Left lung (tissue), 10 donors: ENCODE results near the gene HEY2. TPM values are rescaled to one million over a fixed set of nuclear protein-coding genes. Genes with fewer than 3 reads are reported as not detected.
A peak's percentile ranks its signal among the peaks of the same experiment; 100 is the strongest.

Experiments
- ATAC-seq: fragments of 200-7000 bp; cut with Tn5 transposase; one replicate; pipeline ENCODE4 v1.9.1; 2020; ENCODE audit warnings: moderate library complexity
- DNase-seq, 4 donors: peaks; one replicate each; pipeline ENCODE4 v3.0.0-alpha.2; 2013 to 2020
- H3K27ac ChIP-seq, 2 donors: fragments of 200-600 bp; sonication (generic) in 1 of 2; one replicate each; pipeline versions ENCODE4 v1.5.0 to v1.8.0; 2020 to 2021
- H3K27me3 ChIP-seq, 2 donors: fragments of 200-600 bp; sonication (generic) in 1 of 2; one replicate each; pipeline versions ENCODE4 v1.5.0 to v1.8.0; 2020 to 2021
- H3K36me3 ChIP-seq, 2 donors: fragments of 200-600 bp; sonication (generic) in 1 of 2; one replicate each; pipeline versions ENCODE4 v1.5.0 to v1.8.0; 2020 to 2021
- H3K4me1 ChIP-seq, 2 donors: fragments of 200-600 bp; one replicate each; pipeline ENCODE4 v1.8.0; 2021
- H3K4me3 ChIP-seq, 2 donors: fragments of 200-600 bp; sonication (generic) in 1 of 2; one replicate each; pipeline versions ENCODE4 v1.5.0 to v1.8.0; 2020 to 2021; ENCODE audit warnings: mild to moderate bottlenecking in 1 of 2
- H3K9me3 ChIP-seq, 2 donors: fragments of 200-600 bp; sonication (generic) in 1 of 2; one replicate each; pipeline versions ENCODE4 v1.5.0 to v1.8.0; 2020 to 2021
- CTCF ChIP-seq, 2 donors: fragments of 200-600 bp; sonication (generic) in 1 of 2; IDR thresholded peaks; one replicate each; pipeline versions ENCODE4 v1.5.0 to v1.8.0; 2021; ENCODE audit warnings: antibody characterized with exemption in 2 of 2
- intact Hi-C, 2 donors: fragments of 100-400 bp; cut with DNase I; formaldehyde crosslinking; loops; one replicate each; pipeline versions ENCODE4 v1.11.2 to v1.14.2; 2022
- polyA plus RNA-seq, 6 donors: library from polyadenylated mRNA; unstranded; fragments of 120-200 nt; gene quantifications; one replicate each; pipeline ENCODE4 v1.2.1, GENCODE V29; 2013; ENCODE audit not compliant: insufficient read length in 6 of 6
- total RNA-seq, 2 donors: library from RNA; stranded (reverse); fragmentation: NEBNext Ultra II Directional; extraction: Animal tissue kit (Norgen Biotek cat#: 25700); gene quantifications; one replicate each; pipeline ENCODE4 v1.2.1, GENCODE V29; 2021
- donor health status: DM: no; HTN: yes; CAD: no.
- donor health status: DM: no; HTN: no; CAD: no.

HEY2 gene
- total and polyA plus RNA-seq, 8 donors = 1.1 to 3.6 (median 1.5) TPM

GRCh38 chr6:125747589-125748405, 1.6 kb upstream of the HEY2 start:
- ATAC-seq (peak; percentile 21), DNase-seq (peak in 2 of 4 donors; percentile 35 to 88)
- no peaks in the 10 kb centered on the region for H3K9me3 ChIP-seq
- peak overlapping the region; percentile 65 to 72 for H3K4me3 ChIP-seq
- peaks cover 8 to 48% of the 10 kb centered on the region in 2 donors for H3K4me1 ChIP-seq
- H3K27me3 ChIP-seq = peaks cover 61 to 100% of the 10 kb centered on the region in 2 donors
- intact Hi-C loops = no loop called here
- peak overlapping the region; percentile 42 to 77 for H3K27ac ChIP-seq
- H3K36me3 ChIP-seq = no peaks in the 10 kb centered on the region
- TF ChIP-seq CTCF (IDR thresholded peaks at IDR 0.05) = no peak

GRCh38 chr6:125748406-125749172, 843 bp upstream of the HEY2 start:
- intact Hi-C loops = no loop called here
- peak overlapping the region; percentile 42 to 77 for H3K27ac ChIP-seq
- peak in 1 of 4 donors; percentile 26 for DNase-seq

GRCh38 chr6:125749865-125750691, 646 bp downstream of the HEY2 start:
- no peak for ATAC-seq

More at GRCh38 chr6:125748406-125749172, 843 bp upstream of the HEY2 start:
- peak; percentile 3 for ATAC-seq
- Histone ChIP-seq H3K9me3 (no peaks in the 10 kb centered on the region), H3K4me3 (peak overlapping the region; percentile 65 to 72), H3K27me3 (peaks cover 57 to 100% of the 10 kb centered on the region in 2 donors), H3K4me1 (peaks cover 8 to 51% of the 10 kb centered on the region in 2 donors), H3K36me3 (no peaks in the 10 kb centered on the region)
- no peak for TF ChIP-seq CTCF (IDR thresholded peaks at IDR 0.05)

GRCh38 chr6:125750692-125751333, 1.4 kb downstream of the HEY2 start:
- ATAC-seq = no peak

More at GRCh38 chr6:125749865-125750691, 646 bp downstream of the HEY2 start:
- Histone ChIP-seq H3K4me1 (peaks cover 8 to 51% of the 10 kb centered on the region in 2 donors), H3K36me3 (no peaks in the 10 kb centered on the region), H3K9me3 (no peaks in the 10 kb centered on the region), H3K27ac (peak overlapping the region; percentile 58), H3K4me3 (peak overlapping the region; percentile 65 to 72), H3K27me3 (peaks cover 58 to 100% of the 10 kb centered on the region in 2 donors)
- peak in 1 of 4 donors; percentile 60 for DNase-seq
- intact Hi-C loops = loop anchor here in 1 of 2 donors (5.0 kb wide), 1 partner anchor 438 kb away; no protein-coding TSS in a partner anchor
- no peak for TF ChIP-seq CTCF (IDR thresholded peaks at IDR 0.05)

More at GRCh38 chr6:125750692-125751333, 1.4 kb downstream of the HEY2 start:
- Histone ChIP-seq H3K27ac (no peak overlapping the region), H3K4me1 (peaks cover 8 to 51% of the 10 kb centered on the region in 2 donors), H3K36me3 (no peaks in the 10 kb centered on the region), H3K4me3 (peak overlapping the region in 1 of 2 donors; percentile 72), H3K27me3 (peaks cover 60 to 100% of the 10 kb centered on the region in 2 donors), H3K9me3 (no peaks in the 10 kb centered on the region)
- TF ChIP-seq CTCF (IDR thresholded peaks at IDR 0.05) = no peak
- intact Hi-C loops = loop anchor here in 1 of 2 donors (5.0 kb wide), 1 partner anchor 439 kb away; no protein-coding TSS in a partner anchor
- DNase-seq = no peak
